ENCODE measurements around the gene PLA2G5. TPM values are rescaled to one million over a fixed set of nuclear protein-coding genes. Genes with fewer than 3 reads are reported as not detected.

PLA2G5 gene
- total and polyA plus RNA-seq, 2 experiments from 2014 or later, result not detected

DNA sequence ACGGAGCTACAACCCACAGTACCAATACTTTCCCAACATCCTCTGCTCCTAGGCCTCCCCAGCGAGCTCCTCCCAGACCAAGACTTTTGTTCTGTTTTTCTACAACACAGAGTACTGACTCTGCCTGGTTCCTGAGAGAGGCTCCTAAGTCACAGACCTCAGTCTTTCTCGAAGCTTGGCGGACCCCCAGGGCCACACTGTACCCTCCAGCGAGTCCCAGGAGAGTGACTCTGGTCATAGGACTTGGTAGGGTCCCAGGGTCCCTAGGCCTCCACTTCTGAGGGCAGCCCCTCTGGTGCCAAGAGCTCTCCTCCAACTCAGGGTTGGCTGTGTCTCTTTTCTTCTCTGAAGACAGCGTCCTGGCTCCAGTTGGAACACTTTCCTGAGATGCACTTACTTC is 20.6 kb downstream of the PLA2G5 start:
- Histone ChIP-seq H3K4me1 (ENCODE audit: low read depth) (no peaks in the 10 kb centered on the region), H3K27me3 (no peaks in the 10 kb centered on the region), H3K4me3 (no peak overlapping the region), H3K27ac (no peak overlapping the region), H3K9me3 (ENCODE audit: low read depth) (no peaks in the 10 kb centered on the region), H3K36me3 (no peaks in the 10 kb centered on the region)
- no peak for DNase-seq (ENCODE audit: low read depth in 1 of 2, low spot score in 1 of 2)
- TF ChIP-seq CTCF (IDR thresholded peaks at IDR 0.05; ENCODE audit: low read depth, low read length), result no peak

- no peaks in the 10 kb centered on the region for H3K4me1 ChIP-seq (ENCODE audit: low read depth)
- no peak overlapping the region for H3K4me3 ChIP-seq
- H3K27me3 ChIP-seq, result no peaks in the 10 kb centered on the region
- TF ChIP-seq CTCF (IDR thresholded peaks at IDR 0.05; ENCODE audit: low read depth, low read length), result no peak
- no peak overlapping the region for H3K27ac ChIP-seq
- no peaks in the 10 kb centered on the region for H3K9me3 ChIP-seq (ENCODE audit: low read depth)
- H3K36me3 ChIP-seq, result no peaks in the 10 kb centered on the region
- DNase-seq (ENCODE audit: low read depth in 1 of 2, low spot score in 1 of 2), result no peak
Observed at GRCh38 chr1:20093303-20093702, 23.3 kb downstream of the PLA2G5 start.

DNA sequence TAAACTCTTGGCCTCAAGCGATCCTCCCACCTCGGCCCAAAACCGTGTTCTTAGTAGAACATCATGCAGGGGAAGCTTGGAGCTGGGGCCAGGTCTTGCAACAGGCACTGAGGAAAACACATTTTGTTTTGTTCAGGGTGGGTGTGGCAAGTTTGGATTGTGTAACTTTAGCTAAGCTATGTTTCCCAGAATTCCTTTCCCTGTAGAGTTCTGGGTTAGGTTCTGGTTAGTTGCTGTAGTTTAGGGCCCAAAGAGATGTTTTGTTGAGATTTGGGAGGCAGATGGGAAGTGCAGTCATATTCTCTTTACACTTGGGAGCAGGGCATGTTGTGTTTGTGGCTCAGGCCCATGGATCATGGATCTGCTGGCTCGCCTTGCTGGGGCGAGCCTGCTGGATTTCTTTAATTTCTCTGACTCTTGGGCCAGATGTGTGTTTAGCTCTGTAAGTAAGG is 24.0 kb downstream of the PLA2G5 start:
- TF ChIP-seq CTCF (IDR thresholded peaks at IDR 0.05; ENCODE audit: low read depth, low read length), result no peak
- H3K27ac ChIP-seq, result no peak overlapping the region
- H3K4me3 ChIP-seq, result no peak overlapping the region
- no peaks in the 10 kb centered on the region for H3K4me1 ChIP-seq (ENCODE audit: low read depth)
- H3K36me3 ChIP-seq, result no peaks in the 10 kb centered on the region
- H3K9me3 ChIP-seq (ENCODE audit: low read depth), result no peaks in the 10 kb centered on the region
- DNase-seq (ENCODE audit: low read depth in 1 of 2, low spot score in 1 of 2), result peak in 1 of 2 donors; percentile 72
- no peaks in the 10 kb centered on the region for H3K27me3 ChIP-seq

DNA sequence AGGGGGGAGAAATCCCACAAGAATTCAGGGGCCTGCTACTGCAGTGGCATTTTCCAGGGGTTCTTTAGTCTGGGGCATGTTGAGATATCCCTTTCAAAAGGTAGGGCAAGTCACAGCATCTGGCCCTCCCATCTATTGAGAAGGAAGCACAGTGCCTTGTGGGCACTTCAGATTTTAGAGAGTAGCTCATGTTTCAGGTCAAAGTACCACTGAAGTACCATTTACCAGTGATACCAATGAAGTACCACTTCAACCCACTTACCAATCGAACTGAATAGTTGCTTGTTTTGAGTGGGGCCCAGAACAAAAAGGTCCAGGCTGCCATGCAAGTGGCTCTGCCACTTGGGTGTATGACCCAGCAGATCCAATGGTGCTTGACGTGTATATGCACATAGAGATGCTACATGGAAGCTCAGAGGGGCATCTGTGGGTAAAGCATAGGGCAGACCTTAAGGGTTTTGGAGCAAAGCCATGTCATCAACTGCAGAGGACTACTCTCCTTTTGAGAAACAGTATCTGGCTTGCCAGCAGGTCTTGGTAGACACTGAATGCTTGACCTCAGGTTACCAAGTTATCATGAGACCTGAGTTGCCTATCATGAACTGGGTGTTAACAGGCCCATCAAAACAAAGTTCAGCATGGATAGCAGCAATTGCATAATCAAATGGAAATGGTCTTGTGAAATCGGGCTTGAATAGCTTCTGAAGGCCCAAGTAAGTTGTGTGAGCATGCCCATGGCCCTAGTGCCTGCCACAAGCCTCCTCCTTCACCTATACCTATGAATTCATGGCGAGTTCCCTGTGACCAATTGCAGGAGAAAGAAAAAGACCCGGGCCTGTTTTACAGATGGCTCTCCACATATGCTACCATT is 25.8 kb downstream of the PLA2G5 start:
- no peaks in the 10 kb centered on the region for H3K36me3 ChIP-seq
- peak in 1 of 2 donors; percentile 65 for DNase-seq (ENCODE audit: low read depth in 1 of 2, low spot score in 1 of 2)
- no peak for TF ChIP-seq CTCF (IDR thresholded peaks at IDR 0.05; ENCODE audit: low read depth, low read length)
- no peak overlapping the region for H3K27ac ChIP-seq
- H3K9me3 ChIP-seq (ENCODE audit: low read depth), result no peaks in the 10 kb centered on the region
- no peak overlapping the region for H3K4me3 ChIP-seq
- H3K27me3 ChIP-seq, result no peaks in the 10 kb centered on the region
- H3K4me1 ChIP-seq (ENCODE audit: low read depth), result no peaks in the 10 kb centered on the region

DNA sequence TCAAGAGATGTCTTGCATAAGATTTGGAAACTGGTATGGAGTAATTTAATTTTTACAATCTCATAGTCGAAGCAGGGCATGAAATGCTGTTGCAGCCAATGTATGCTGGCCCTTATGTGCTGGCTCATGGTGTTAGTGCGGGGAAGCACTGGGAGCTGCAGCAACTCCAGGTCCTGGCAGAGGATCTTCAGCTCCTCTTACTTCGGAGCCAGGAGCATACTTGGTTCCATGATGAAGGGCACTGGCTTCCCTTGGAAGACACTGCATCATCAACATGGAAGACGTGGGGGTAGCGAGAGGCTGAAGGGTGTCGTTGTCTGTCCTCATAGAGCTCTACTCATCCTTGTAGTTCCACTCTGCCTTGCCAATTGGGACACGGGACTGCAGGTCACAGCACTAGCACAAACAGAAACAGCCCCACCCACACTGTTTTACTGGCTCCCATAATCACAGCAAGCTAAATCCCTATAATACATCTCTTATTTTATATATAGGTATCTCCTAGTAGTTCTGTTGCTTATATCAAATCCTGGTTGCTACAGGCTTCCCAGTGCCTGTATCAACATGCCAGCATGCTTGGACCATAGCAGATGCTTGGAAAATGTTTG is 26.9 kb downstream of the PLA2G5 start:
- Histone ChIP-seq H3K4me3 (no peak overlapping the region), H3K9me3 (ENCODE audit: low read depth) (no peaks in the 10 kb centered on the region), H3K36me3 (no peaks in the 10 kb centered on the region), H3K27ac (no peak overlapping the region), H3K4me1 (ENCODE audit: low read depth) (no peaks in the 10 kb centered on the region), H3K27me3 (no peaks in the 10 kb centered on the region)
- no peak for DNase-seq (ENCODE audit: low read depth in 1 of 2, low spot score in 1 of 2)
- TF ChIP-seq CTCF (IDR thresholded peaks at IDR 0.05; ENCODE audit: low read depth, low read length), result no peak

Measured in cardiac muscle cell (in vitro differentiated cells and primary cell).